HG02642 (cell line): ENCODE data around the gene ARTN.

Source experiments
- ATAC-seq: cut with Tn5 transposase; IDR thresholded peaks from one replicate; pipeline ENCODE4 v1.9.1; 2021; ENCODE audit warnings: mild to moderate bottlenecking; ENCODE audit not compliant: unreplicated experiment, poor library complexity

ARTN gene

DNA sequence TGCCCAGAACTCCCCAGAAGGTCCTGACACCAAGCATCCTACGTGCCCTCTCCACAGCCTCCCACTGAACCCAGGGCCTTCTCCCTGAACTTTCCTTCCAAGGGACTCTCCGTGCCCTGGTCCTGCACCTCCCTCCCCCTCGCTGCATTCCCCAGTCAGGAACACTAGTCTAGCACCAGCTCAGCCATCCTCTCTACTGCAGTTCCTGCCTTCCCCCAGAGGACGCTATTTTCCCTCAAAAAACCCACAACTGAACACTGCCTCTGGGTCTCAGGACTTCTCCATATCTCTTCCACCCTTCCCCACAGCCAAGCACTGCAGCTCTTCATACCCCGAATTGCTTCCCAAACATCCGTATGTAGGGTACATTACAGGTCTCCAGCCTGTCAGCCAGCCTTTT lies 12.6 kb upstream of the ARTN start:
- ATAC-seq: no peak

DNA sequence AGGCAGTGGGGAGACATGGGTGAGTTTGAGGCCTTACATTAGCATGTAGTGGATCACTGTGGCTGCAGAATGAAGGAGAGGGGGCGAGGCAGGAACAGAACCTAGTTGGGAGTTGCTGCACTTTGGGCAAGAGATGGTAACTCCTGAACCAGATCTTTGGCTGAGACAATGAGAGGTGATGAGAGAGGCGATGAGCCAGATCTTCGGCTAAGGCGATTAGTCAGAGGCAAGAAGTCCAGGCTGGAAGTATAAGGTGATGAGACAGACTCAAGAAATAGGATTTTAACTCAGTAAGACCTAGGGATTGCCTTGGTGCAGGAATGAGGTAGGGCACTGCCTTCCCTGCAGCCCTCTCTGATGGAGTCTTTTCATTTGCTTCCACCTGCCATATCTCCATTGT lies 9.1 kb upstream of the ARTN start:
- ATAC-seq: no peak

DNA sequence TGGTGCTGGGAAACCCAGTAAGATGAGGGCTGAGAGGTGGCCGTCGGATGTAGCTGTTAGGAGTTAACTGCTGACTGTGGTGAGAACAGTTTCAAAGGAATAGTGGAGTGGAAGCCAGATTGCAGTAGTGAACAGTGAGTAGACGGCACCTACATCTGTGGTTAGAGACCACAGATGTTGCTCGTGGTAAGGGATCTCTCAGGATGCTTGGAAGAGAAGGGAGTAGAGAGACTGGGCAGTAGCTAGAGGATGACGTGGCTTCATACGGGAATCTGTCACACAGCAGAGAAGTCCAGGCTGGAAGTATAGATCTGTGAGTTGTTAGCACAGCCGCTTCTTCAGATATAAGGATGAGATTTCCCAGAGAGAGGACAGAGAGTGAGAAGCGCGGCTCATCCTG lies 7.8 kb upstream of the ARTN start:
- no peak for ATAC-seq

DNA sequence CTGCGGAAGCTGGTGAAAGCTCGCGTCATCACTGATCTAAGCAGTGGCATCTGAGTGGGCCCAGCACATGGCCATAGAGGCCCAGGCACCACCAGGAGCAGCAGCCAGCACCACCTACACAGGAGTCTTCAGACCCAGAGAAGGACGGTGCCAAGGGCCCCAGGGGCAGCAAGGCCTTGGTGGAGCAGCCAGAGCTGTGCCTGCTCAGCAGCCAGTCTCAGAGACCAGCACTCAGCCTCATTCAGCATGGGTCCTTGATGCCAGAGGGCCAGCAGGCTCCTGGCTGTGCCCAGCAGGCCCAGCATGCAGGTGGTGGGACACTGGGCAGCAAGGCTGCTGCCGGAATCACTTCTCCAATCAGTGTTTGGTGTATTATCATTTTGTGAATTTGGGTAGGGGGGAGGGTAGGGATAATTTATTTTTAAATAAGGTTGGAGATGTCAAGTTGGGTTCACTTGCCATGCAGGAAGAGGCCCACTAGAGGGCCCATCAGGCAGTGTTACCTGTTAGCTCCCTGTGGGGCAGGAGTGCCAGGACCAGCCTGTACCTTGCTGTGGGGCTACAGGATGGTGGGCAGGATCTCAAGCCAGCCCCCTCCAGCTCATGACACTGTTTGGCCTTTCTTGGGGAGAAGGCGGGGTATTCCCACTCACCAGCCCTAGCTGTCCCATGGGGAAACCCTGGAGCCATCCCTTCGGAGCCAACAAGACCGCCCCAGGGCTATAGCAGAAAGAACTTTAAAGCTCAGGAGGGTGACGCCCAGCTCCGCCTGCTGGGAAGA lies 3.2 kb upstream of the ARTN start:
- no peak for ATAC-seq

DNA sequence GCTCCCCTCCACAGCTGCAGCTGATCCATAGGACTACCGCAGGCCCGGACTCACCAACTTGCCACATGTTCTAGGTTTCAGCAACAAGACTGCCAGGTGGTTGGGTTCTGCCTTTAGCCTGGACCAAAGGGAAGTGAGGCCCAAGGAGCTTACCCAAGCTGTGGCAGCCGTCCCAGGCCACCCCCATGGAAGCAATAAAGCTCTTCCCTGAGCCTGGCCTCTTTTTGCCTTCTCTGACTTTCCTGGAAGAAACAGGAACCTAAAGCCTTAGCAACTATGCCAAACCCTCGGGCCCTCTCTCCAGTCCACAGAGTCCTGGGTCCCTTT lies 2.7 kb upstream of the ARTN start:
- no peak for ATAC-seq

DNA sequence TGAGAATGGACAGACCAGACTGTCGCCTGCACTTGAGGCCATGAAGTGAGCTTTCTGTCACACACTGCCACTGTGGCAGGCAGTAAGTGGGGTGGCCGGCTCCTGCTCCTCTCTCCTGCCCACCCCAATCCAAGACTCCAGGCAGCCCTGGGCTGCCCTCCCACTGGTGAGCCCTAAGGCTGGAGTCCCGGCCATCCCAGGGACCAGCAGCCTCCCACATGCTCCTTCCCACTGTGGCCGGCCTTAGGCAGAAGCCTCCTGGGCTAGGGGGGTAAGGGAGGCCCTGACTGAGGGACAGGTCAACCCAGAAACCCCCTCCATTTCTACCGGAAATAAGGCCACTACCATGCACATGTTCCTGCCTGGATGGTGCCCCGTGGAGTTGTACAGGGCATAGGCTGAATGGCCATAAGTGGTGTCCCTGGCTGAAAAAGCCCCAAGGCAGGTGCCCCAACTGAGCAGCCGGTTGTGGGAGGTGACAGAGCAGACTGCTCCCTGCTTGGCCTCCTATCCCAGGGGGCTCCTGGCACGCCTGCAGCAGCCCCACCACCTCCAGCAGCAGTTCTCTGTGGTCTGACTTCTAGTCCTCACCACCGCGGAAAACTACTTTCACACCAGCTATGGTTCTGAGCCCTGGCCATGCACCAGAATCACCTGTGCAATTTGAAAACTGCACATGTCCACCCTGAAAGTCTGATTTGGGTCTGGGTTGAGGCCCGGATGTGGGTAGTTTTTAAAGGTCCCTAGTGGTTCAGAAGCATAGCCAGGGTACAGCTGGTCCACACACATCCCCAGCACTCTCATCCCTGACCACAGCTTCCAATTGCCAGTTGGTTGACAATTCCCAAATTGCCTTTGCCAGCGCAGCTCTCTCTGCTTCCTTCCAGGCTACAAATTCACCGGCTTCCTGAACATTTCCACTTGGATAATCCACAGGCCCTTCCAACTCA lies 1.6 kb upstream of the ARTN start:
- ATAC-seq: no peak

DNA sequence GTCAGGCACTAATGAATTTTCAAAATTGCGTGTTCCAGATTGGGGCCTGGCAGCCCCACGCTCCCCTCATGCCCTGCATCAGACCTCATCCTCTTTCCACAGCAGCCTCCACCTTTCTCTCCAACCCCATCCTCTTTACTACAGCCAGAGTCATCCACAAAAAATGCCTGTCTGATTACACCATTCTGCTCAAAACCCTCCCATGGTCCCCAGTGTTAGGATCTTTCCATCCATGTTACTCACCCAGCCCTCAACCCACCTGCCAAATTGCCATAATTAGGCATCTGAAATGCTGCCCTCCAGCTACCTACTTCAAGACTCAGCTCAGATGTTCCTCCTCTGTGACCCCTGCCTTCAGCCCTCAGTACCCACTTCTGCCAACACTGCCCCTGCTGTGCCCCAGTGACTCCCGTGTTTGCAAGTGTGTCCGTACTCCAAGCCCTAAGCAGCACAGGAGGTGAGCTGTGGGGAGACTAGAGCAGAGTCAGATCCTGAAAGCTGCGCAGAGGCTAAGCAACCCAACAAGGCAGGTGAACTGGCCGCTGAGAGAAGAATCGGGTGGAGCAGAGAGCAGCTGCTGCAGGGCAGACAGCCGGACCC lies 715 bp upstream of the ARTN start:
- no peak for ATAC-seq

DNA sequence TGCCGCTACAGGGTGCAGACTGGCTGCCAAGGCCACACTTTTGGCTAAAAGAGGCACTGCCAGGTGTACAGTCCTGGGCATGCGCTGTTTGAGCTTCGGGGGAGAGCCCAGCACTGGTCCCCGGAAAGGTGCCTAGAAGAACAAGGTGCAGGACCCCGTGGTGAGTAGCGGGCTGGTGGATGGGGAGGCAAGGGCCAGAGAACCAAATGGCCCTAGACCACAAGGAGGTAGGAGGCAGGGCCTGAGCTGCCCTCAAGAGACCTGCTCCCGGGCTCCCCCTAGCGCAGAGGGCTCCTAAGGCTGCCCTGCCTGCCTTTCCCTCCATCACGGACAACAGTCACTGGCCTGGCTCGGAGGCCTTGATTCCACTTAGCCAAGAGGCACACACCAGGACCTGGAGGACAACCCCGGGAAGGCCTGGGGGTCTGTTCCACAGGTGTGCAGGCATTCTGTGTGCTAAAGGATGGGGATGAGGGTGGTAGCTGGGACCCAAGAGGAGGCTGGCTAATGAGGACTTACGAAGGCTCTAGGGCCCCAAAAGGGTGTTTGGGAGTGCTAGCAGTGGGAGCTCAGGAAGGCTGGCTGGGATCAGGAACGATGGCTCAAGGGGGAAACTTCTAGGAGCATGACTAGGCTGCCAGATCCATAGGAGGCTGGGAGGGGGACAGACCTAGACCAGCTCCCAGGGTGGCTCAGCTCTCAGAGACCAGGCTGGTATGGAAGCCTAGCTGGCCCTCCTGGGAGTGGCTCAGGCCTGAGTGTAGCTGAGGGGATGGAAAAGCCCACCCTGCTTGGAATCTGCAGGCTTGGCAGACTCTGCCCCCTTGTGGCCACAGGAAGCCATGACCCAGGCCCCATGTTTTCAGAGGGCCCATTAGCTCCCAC lies 742 bp downstream of the ARTN start:
- no peak for ATAC-seq

DNA sequence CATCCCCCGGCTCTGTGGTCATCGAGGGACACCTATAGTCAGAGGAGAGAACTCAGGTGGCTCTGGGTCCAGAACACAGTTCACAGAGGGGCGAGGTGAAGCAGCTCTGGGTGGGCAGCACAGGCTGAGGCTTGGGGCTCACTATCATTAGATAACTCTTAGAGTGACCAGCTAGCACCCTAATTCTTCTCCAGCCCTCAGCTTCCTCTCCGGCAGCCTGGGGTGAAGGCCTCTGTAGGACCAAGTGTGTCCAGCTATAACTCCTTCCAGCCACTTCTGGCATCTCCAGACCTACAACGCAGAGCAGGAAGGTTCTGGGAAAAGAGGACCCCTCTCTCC lies 1.4 kb downstream of the ARTN start:
- no peak for ATAC-seq

DNA sequence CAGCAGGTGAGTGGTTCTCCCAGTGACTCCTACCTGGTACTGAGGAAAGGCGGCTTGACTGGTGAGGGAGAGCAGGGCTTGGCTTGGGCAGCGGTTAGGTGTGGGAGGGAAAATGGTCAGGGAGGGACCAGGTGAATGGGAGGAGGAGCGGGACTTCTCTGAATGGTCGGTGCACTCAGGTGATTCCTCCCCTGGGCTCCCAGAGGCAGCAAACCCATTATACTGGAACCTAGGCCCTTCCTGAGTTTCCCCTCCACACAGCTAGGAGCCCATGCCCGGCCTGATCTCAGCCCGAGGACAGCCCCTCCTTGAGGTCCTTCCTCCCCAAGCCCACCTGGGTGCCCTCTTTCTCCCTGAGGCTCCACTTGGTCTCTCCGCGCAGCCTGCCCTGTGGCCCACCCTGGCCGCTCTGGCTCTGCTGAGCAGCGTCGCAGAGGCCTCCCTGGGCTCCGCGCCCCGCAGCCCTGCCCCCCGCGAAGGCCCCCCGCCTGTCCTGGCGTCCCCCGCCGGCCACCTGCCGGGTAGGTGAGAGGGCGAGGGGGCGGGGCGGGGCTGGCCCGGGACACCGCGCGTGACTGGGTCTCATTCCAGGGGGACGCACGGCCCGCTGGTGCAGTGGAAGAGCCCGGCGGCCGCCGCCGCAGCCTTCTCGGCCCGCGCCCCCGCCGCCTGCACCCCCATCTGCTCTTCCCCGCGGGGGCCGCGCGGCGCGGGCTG lies 2.3 kb downstream of the ARTN start:
- ATAC-seq: no peak

DNA sequence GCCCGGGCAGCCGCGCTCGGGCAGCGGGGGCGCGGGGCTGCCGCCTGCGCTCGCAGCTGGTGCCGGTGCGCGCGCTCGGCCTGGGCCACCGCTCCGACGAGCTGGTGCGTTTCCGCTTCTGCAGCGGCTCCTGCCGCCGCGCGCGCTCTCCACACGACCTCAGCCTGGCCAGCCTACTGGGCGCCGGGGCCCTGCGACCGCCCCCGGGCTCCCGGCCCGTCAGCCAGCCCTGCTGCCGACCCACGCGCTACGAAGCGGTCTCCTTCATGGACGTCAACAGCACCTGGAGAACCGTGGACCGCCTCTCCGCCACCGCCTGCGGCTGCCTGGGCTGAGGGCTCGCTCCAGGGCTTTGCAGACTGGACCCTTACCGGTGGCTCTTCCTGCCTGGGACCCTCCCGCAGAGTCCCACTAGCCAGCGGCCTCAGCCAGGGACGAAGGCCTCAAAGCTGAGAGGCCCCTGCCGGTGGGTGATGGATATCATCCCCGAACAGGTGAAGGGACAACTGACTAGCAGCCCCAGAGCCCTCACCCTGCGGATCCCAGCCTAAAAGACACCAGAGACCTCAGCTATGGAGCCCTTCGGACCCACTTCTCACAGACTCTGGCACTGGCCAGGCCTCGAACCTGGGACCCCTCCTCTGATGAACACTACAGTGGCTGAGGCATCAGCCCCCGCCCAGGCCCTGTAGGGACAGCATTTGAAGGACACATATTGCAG lies 3.0 kb downstream of the ARTN start:
- ATAC-seq: no peak

DNA sequence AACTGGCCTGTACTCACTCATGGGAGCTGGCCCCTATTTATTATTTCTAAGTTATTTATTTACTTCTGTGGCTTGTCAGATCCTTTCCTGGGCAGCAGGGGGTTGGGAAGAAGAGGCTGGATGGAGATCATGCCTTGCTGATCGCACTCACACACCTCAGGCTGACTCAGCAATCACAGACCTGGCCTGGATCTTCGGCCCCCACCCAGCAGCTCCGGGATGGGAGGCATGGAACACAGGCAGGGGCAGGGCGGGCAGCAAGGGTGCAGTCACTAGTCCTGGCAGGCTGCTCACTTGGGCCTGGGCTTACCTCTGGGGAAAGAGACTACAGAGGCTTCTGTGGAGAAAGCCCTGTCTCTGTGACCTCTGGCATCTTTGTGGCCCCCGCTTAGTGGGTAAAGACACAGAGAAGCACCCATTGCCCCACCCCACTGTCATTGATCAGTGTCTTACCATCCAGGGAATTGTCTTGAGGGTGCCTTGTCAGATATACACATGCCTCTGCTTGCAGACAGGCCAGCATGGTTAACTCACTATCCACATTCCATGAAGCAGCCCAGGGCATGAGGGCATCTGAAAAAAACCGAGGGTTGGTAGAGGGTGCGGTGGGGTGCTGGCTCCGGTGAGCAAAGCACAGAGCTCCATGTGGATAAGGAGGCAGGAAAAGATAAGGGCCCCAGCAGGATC lies 3.7 kb downstream of the ARTN start:
- no peak for ATAC-seq

DNA sequence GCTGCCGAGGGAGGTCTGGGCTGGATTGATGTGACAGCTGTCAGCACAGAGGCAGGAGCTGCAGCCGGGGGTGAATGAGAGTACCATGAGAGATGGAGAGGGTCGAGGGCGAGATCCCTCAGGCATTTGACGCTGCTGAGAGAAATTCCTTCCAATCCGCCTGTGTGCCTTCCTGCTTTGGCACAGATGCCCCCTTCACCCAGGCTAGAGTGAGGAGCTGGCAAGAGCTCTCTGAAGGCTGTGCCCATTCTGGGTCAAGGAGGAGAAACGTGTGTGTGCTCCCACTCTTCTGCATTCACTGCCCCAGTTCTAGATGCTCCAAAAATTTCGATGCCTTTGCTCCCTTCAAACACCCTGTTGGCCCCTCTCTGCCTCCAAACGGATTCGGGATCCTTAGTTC lies 4.8 kb downstream of the ARTN start:
- no peak for ATAC-seq

DNA sequence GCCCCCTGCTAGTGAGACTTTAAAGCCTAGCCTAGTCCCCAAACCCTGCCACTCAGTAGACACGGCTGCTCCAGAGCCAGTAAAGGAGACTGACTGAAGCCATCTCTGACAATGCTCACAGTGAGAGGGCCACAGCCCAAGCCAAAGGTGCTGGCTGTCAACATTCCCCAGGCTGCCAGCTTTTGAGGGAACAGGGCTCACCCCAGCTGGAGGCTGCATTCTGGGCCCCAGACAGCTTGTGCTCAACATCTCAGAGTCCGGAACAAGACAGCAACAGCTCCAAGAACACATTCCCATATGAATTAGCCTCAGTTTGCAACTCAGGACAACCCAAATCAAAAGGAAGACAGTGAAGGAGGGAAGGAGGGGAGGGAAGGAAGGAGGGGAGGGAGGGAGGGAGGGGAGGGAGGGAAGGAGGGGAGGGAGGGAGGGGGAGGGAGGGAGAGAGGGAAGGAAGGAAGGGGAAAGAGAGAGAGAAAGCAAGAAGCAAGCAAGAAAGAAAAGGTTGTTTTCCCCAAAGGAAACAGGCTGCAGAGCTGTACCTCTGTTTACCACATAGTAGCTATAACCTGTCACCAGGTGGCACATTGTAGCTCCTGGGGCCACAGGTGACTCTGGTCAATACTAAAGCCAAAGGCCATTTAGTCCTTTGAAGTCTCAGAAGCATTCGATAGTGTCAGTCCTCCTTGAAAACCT lies 5.4 kb downstream of the ARTN start:
- no peak for ATAC-seq

DNA sequence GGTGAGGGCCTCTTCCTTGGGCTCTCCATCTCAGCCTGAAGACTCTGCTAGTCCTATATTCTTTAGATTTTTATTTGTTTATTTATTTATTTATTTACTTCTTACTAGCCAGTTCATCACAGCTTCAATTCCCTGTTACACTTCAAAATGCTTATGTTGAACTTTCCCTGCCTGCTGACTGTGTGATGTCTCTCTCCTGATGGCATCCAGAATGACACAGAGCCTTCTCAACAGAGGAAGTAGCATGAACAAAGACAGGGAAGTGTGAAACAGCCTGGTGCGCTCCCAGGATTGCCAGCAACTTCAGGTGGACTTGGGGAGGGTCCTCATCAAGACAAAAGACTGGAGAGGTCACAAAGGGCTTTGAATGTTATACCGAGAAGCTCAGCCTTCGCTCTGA lies 8.8 kb downstream of the ARTN start:
- ATAC-seq: no peak

DNA sequence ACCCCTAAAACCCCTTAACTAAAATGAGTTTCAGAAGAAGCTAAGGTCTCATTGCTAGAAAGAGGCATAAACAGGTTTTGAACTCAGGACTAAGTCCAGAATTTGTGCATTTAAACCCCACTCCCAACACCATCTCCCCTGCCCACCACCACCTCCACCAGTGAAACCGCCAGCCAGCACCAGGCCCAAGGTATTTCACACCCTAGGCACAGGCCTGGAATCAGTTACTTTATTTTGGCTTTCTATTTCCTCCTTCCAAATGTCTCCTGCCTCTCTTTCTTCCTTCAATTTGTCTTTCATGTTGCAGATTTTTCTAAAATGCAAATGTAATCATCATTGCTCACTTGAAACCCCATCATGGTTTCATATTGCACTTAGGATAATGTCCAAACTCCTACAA lies 11.3 kb downstream of the ARTN start:
- ATAC-seq: no peak

DNA sequence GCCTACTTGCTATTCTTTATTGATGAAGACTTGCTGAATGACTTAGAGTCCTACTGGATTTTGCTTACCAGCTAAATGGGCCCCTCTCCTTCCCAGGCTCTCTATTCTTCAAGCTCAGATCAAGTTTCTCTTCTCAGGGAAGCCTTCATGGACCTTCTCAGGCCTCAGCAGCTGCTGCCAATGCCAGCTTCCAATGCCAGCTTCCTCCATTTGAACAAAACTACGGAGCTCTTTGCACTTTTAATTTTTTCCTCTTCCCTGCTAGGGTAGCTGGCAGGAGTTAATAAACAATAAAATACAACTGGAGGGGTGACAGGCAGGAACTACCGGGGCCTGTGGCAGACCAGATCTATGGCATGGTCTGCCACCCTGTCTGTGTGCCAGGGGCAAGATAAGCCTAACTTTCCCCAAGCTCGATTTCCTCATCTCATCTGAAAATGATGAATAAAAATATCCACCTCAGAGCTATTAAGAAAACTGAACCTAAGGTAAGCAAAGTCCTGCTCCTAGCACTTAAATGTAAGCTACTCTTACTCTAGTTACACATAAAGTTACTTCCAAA lies 12.2 kb downstream of the ARTN start:
- ATAC-seq: no peak
